T follicular helper cell (primary cell): ENCODE data around the gene TBRG1.
"Not testable (repeated sequence)": the region's sequence is repeated elsewhere in the genome, so short reads cannot be mapped to it uniquely, and the experiment has no call there.

Source experiments
- DNase-seq: peaks from one replicate; pipeline ENCODE4 v3.0.0-alpha.2; 2020; ENCODE audit warnings: low read depth
- total RNA-seq, 2 experiments: gene quantifications; one replicate each; lab custom pipeline; 2026; lab: John Stamatoyannopoulos, UW

Gene TBRG1
- 87.5 to 116 reads per million in 2 experiments for total RNA-seq

- peak; percentile 80 for DNase-seq
Observed at GRCh38 chr11:124622531-124623451, at the start of gene TBRG1. Gene TBRG1 (plus strand): TSS chr11:124622864. CDS start chr11:124623084, 220 bp downstream.

- no peak for DNase-seq
Observed at GRCh38 chr11:124577716-124578427, 44.8 kb upstream of the TBRG1 start.

GRCh38 chr11:124578761-124579160, 43.9 kb upstream of the TBRG1 start:
- no peak for DNase-seq

GRCh38 chr11:124581817-124582216, 40.8 kb upstream of the TBRG1 start:
- DNase-seq: no peak

GRCh38 chr11:124582565-124582964, 40.1 kb upstream of the TBRG1 start:
- DNase-seq: no peak

GRCh38 chr11:124583781-124584180, 38.9 kb upstream of the TBRG1 start:
- DNase-seq: no peak

GRCh38 chr11:124584681-124585372, 37.8 kb upstream of the TBRG1 start:
- no peak for DNase-seq

- no peak for DNase-seq
Observed at GRCh38 chr11:124586238-124586860, 36.3 kb upstream of the TBRG1 start.

GRCh38 chr11:124591430-124591829, 31.2 kb upstream of the TBRG1 start:
- DNase-seq: no peak

GRCh38 chr11:124592627-124593026, 30.0 kb upstream of the TBRG1 start:
- no peak for DNase-seq

- DNase-seq: no peak
Observed at GRCh38 chr11:124595302-124595701, 27.4 kb upstream of the TBRG1 start.

GRCh38 chr11:124597626-124598025, 25.0 kb upstream of the TBRG1 start:
- no peak for DNase-seq

GRCh38 chr11:124600621-124601320, 21.9 kb upstream of the TBRG1 start:
- no peak for DNase-seq

- no peak for DNase-seq
Observed at GRCh38 chr11:124602193-124602592, 20.5 kb upstream of the TBRG1 start.

- not testable (repeated sequence) for DNase-seq
Observed at GRCh38 chr11:124602723-124603122, 19.9 kb upstream of the TBRG1 start.

GRCh38 chr11:124605719-124606118, 16.9 kb upstream of the TBRG1 start:
- no peak for DNase-seq

GRCh38 chr11:124608147-124608546, 14.5 kb upstream of the TBRG1 start:
- no peak for DNase-seq

- DNase-seq: no peak
Observed at GRCh38 chr11:124610295-124610694, 12.4 kb upstream of the TBRG1 start.

GRCh38 chr11:124611064-124611463, 11.6 kb upstream of the TBRG1 start, which contains the start of gene PANX3:
Gene PANX3 (plus strand): TSS chr11:124611428. CDS start chr11:124611557, 129 bp downstream.
- no peak for DNase-seq

GRCh38 chr11:124612045-124612444, 10.6 kb upstream of the TBRG1 start:
- no peak for DNase-seq
